GM23338 (cell line): ENCODE measurements around the gene DIP2C. TPM values are rescaled to one million over a fixed set of nuclear protein-coding genes. Genes with fewer than 3 reads are reported as not detected.

Source experiments
- ATAC-seq: fragments of 200-7000 bp; cut with Tn5 transposase; 3 replicates; pipeline ENCODE4 v1.9.1; 2020
- DNase-seq: peaks from one replicate; pipeline ENCODE4 v3.0.0-alpha.2; 2015; ENCODE audit warnings: low spot score
- H2AFZ ChIP-seq: fragments of 200-600 bp; sonication (generic); 2 replicates; pipeline ENCODE4 v1.8.0; 2016; ENCODE audit warnings: antibody characterized with exemption, mild to moderate bottlenecking, moderate library complexity
- H3F3A ChIP-seq: fragments of 200-600 bp; sonication (generic); replicated peaks from 2 replicates; pipeline ENCODE4 v1.8.0; 2017; ENCODE audit warnings: antibody characterized with exemption, mixed run types, low read depth
- H3K27ac ChIP-seq: fragments of 200-600 bp; sonication (generic); 2 replicates; pipeline ENCODE4 v1.6.1; 2016; ENCODE audit warnings: low read depth
- H3K27me3 ChIP-seq: fragments of 200-600 bp; sonication (generic); 2 replicates; pipeline ENCODE4 v1.8.0; 2016; ENCODE audit warnings: mild to moderate bottlenecking, mixed run types, moderate library complexity; ENCODE audit not compliant: insufficient read depth
- H3K36me3 ChIP-seq: fragments of 200-600 bp; sonication (generic); 2 replicates; pipeline ENCODE4 v1.8.0; 2016; ENCODE audit warnings: mild to moderate bottlenecking; ENCODE audit not compliant: insufficient read depth
- H3K4me1 ChIP-seq: fragments of 200-600 bp; sonication (generic); 2 replicates; pipeline ENCODE4 v1.8.0; 2016; ENCODE audit warnings: mild to moderate bottlenecking, moderate library complexity; ENCODE audit not compliant: insufficient read depth
- H3K4me2 ChIP-seq: fragments of 200-600 bp; sonication (generic); 2 replicates; pipeline ENCODE4 v1.7.1; 2017; ENCODE audit warnings: mixed run types
- H3K4me3 ChIP-seq: fragments of 200-600 bp; sonication (generic); 2 replicates; pipeline ENCODE4 v1.6.1; 2016; ENCODE audit warnings: mixed run types
- H3K79me2 ChIP-seq: fragments of 200-600 bp; sonication (generic); replicated peaks from 2 replicates; pipeline ENCODE4 v1.8.0; 2017; ENCODE audit warnings: mild to moderate bottlenecking; ENCODE audit not compliant: insufficient read depth
- H3K9me2 ChIP-seq: fragments of 200-600 bp; sonication (generic); 2 replicates; pipeline ENCODE4 v1.8.0; 2017; ENCODE audit not compliant: insufficient read depth
- H4K20me1 ChIP-seq: fragments of 200-600 bp; sonication (generic); replicated peaks from 2 replicates; pipeline ENCODE4 v1.8.0; 2017; ENCODE audit warnings: mild to moderate bottlenecking; ENCODE audit not compliant: insufficient read depth
- H3K27ac Mint-ChIP-seq: 2 replicates; pipeline ENCODE4 v1.8.0; 2020; ENCODE audit warnings: inconsistent platforms, mild to moderate bottlenecking, moderate library complexity, mixed read lengths
- H3K27me3 Mint-ChIP-seq: 3 replicates; pipeline ENCODE4 v1.8.0; 2022; ENCODE audit warnings: low read depth, mild to moderate bottlenecking, moderate library complexity, mixed read lengths, inconsistent platforms; ENCODE audit not compliant: insufficient read depth, poor library complexity
- H3K36me3 Mint-ChIP-seq: 3 replicates; pipeline ENCODE4 v1.8.0; 2021; ENCODE audit warnings: low read depth, mild to moderate bottlenecking, inconsistent platforms, moderate library complexity, mixed read lengths
- H3K4me1 Mint-ChIP-seq: 3 replicates; pipeline ENCODE4 v1.8.0; 2020; ENCODE audit warnings: mild to moderate bottlenecking, inconsistent platforms, mixed read lengths
- H3K4me3 Mint-ChIP-seq: 3 replicates; pipeline ENCODE4 v1.8.0; 2021; ENCODE audit warnings: moderate library complexity, mild to moderate bottlenecking, inconsistent platforms, mixed read lengths
- H3K9me3 Mint-ChIP-seq: 3 replicates; pipeline ENCODE4 v1.8.0; 2020; ENCODE audit warnings: moderate library complexity, mild to moderate bottlenecking, inconsistent platforms, mixed read lengths
- CREB1 ChIP-seq: fragments of 250-450 bp; sonication (Bioruptor Pico); IDR thresholded peaks from 2 replicates; pipeline ENCODE4 v1.5.0; 2020; ENCODE audit warnings: low read depth, mild to moderate bottlenecking, moderate library complexity
- EZH2phosphoT487 ChIP-seq: fragments of 200-600 bp; sonication (generic); IDR thresholded peaks from one replicate; pipeline ENCODE4 v1.8.1; 2018; ENCODE audit warnings: antibody characterized with exemption; ENCODE audit not compliant: unreplicated experiment
- JUNB ChIP-seq: IDR thresholded peaks from one replicate; pipeline ENCODE4 v1.6.1; 2016; ENCODE audit warnings: antibody characterized with exemption; ENCODE audit not compliant: unreplicated experiment
- NANOG ChIP-seq: IDR thresholded peaks from 2 replicates; pipeline ENCODE4 v1.6.1; 2016; ENCODE audit warnings: antibody characterized with exemption, borderline replicate concordance
- POLR2AphosphoS5 ChIP-seq: IDR thresholded peaks from 2 replicates; pipeline ENCODE4 v1.6.1; 2016; ENCODE audit warnings: antibody characterized with exemption, low read depth
- STAT1 ChIP-seq: IDR thresholded peaks from one replicate; pipeline ENCODE4 v1.6.1; 2016; ENCODE audit warnings: antibody characterized with exemption; ENCODE audit not compliant: unreplicated experiment
- ZNF114 ChIP-seq: fragments of 250-450 bp; sonication (Bioruptor Pico); IDR thresholded peaks from 2 replicates; pipeline ENCODE4 v1.5.0; 2020; ENCODE audit warnings: mild to moderate bottlenecking, moderate library complexity
- ZNF331 ChIP-seq: fragments of 250-450 bp; sonication (Bioruptor Pico); IDR thresholded peaks from 2 replicates; pipeline ENCODE4 v1.5.0; 2020; ENCODE audit warnings: low read depth, mild to moderate bottlenecking, moderate library complexity
- polyA plus RNA-seq: library from polyadenylated mRNA; unstranded; fragments of >200 nt; fragmentation: Nextera tagmentation; extraction: Ambion mirVana; gene quantifications from 2 replicates; pipeline ENCODE4 v1.2.1, GENCODE V29; 2016
- total RNA-seq: library from RNA; depleted of rRNA; stranded (reverse); fragments of >200 nt; shearing (Covaris generic); gene quantifications from 2 replicates; pipeline ENCODE4 v1.2.3, GENCODE V29; 2014
- TF ChIP-seq, protein P1 (sequence below): IDR thresholded peaks from 2 replicates; pipeline ENCODE4 v1.6.1; 2016; ENCODE audit warnings: antibody characterized with exemption
- TF ChIP-seq, protein P2 (sequence below): IDR thresholded peaks from one replicate; pipeline ENCODE4 v1.6.1; 2018; ENCODE audit warnings: antibody characterized with exemption; ENCODE audit not compliant: unreplicated experiment
- TF ChIP-seq, protein P3 (sequence below), 2 experiments: fragments of 200-600 bp in 1 of 2; sonication (generic) in 1 of 2; conservative IDR thresholded peaks; 2 replicates each; pipeline versions ENCODE4 v1.5.1 to v1.6.1; 2016 to 2017; ENCODE audit warnings: antibody characterized with exemption in 2 of 2, low read depth in 2 of 2, mild to moderate bottlenecking in 2 of 2, moderate library complexity in 1 of 2

Gene DIP2C
- total and polyA plus RNA-seq, 2 experiments from 2014 or later: 5.1 to 7.7 TPM

DNA sequence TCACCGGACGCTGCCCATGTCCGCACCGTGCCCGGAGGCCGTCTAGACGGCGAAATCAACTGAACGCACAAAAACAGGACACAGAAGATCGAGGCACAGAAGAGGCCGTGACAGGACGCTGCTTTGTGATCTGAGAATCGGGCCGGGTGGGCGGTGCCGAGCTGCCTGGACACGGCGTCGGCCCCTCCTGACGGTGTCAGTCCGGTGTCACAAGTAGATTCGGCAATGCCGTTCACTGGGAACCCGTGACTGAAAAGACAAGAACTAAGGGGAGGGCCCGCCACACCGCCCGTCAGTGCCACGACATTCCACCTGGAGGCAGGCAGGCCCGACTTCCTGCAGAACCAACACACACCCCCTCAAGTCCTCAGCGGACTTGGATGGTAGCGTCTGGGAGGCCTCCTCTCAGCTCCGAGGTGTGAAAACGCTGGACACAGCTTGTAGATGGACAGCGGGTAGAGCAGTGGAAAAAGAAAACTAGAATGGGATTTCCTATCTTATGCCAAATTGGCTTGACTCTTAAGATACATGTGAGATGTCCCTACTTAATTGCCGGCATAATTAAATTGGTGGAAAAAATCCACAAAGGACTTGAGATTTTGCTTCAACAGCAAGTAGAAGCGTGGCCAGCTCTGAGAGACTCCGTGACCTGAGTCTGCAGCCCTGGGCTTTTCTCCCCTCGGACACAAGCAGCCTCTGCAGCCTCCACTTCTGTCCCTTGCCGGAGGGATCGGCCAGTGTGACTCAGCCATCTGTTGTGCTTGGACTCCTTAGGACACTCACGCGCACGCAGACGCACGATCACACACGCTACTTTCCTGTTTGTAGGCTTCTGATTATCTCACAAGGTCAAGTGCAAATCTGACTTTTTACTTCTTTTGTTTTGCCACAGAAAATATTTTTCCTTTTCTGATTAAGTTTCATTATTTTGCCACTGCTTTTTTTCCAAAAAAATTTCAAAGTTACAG is 269.0 kb downstream of the DIP2C start:
- no peaks in the 10 kb centered on the region for H4K20me1 ChIP-seq
- Mint-ChIP-seq H3K4me1 (0 out of 3 replicates have a peak, but pooled peaks cover 3% of the 10 kb centered on the region), H3K27ac (peak overlapping the region; percentile 65; the same call in 1 of the 2 replicates), H3K9me3 (no peaks in the 10 kb centered on the region), H3K4me3 (no peak overlapping the region), H3K27me3 (peaks cover 2% of the 10 kb centered on the region), H3K36me3 (peaks cover 2% of the 10 kb centered on the region; the same call in 2 of the 3 replicates)
- no peaks in the 10 kb centered on the region for H3K79me2 ChIP-seq
- TF ChIP-seq ZNF114 (CRISPR knock-in tag): no peak
- no peaks in the 10 kb centered on the region for H3K9me2 ChIP-seq
- H3K4me1 ChIP-seq: no peaks in the 10 kb centered on the region
- no peaks in the 10 kb centered on the region for H3K36me3 ChIP-seq
- H3K27ac ChIP-seq: no peak overlapping the region
- H3K27me3 ChIP-seq: no peaks in the 10 kb centered on the region
- ATAC-seq: no peak
- H3F3A ChIP-seq: no peaks in the 10 kb centered on the region
- no peak overlapping the region for H2AFZ ChIP-seq
- no peak overlapping the region for H3K4me3 ChIP-seq
- no peak overlapping the region for H3K4me2 ChIP-seq
- no peak for DNase-seq

DNA sequence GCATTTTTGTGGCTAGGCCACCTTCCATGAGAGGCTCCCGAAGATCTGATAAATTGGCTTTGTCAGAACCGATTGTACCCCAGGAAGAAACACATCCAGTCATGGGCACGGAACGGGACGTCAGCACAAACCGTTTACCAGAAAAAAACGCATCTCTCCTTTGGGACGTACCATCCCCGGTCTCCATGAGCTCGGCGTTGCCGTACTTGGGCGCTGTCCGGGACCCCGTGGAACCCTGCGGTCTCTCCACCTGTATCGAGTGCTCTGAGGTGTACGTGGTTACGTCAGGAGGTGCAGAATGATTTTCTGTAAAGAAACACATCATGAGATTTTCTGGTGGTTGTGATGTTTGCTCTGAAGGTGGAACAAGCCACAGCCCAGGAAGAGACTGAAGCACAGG is 270.6 kb downstream of the DIP2C start:
- no peak overlapping the region for H2AFZ ChIP-seq
- no peaks in the 10 kb centered on the region for H4K20me1 ChIP-seq
- Mint-ChIP-seq H3K27me3 (peaks cover under 1% of the 10 kb centered on the region), H3K9me3 (no peaks in the 10 kb centered on the region), H3K4me3 (no peak overlapping the region), H3K4me1 (0 out of 3 replicates have a peak, but pooled peaks cover 3% of the 10 kb centered on the region), H3K36me3 (no peaks in the 10 kb centered on the region), H3K27ac (no peak overlapping the region)
- H3K9me2 ChIP-seq: no peaks in the 10 kb centered on the region
- H3F3A ChIP-seq: no peaks in the 10 kb centered on the region
- H3K4me3 ChIP-seq: no peak overlapping the region
- no peaks in the 10 kb centered on the region for H3K36me3 ChIP-seq
- H3K4me1 ChIP-seq: no peaks in the 10 kb centered on the region
- H3K79me2 ChIP-seq: no peaks in the 10 kb centered on the region
- DNase-seq: no peak
- no peak overlapping the region for H3K27ac ChIP-seq
- H3K27me3 ChIP-seq: no peaks in the 10 kb centered on the region
- ATAC-seq: no peak
- H3K4me2 ChIP-seq: no peak overlapping the region
- no peak for TF ChIP-seq STAT1
- TF ChIP-seq, protein P1, sequence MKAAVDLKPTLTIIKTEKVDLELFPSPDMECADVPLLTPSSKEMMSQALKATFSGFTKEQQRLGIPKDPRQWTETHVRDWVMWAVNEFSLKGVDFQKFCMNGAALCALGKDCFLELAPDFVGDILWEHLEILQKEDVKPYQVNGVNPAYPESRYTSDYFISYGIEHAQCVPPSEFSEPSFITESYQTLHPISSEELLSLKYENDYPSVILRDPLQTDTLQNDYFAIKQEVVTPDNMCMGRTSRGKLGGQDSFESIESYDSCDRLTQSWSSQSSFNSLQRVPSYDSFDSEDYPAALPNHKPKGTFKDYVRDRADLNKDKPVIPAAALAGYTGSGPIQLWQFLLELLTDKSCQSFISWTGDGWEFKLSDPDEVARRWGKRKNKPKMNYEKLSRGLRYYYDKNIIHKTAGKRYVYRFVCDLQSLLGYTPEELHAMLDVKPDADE: no peak
- TF ChIP-seq, protein P2, sequence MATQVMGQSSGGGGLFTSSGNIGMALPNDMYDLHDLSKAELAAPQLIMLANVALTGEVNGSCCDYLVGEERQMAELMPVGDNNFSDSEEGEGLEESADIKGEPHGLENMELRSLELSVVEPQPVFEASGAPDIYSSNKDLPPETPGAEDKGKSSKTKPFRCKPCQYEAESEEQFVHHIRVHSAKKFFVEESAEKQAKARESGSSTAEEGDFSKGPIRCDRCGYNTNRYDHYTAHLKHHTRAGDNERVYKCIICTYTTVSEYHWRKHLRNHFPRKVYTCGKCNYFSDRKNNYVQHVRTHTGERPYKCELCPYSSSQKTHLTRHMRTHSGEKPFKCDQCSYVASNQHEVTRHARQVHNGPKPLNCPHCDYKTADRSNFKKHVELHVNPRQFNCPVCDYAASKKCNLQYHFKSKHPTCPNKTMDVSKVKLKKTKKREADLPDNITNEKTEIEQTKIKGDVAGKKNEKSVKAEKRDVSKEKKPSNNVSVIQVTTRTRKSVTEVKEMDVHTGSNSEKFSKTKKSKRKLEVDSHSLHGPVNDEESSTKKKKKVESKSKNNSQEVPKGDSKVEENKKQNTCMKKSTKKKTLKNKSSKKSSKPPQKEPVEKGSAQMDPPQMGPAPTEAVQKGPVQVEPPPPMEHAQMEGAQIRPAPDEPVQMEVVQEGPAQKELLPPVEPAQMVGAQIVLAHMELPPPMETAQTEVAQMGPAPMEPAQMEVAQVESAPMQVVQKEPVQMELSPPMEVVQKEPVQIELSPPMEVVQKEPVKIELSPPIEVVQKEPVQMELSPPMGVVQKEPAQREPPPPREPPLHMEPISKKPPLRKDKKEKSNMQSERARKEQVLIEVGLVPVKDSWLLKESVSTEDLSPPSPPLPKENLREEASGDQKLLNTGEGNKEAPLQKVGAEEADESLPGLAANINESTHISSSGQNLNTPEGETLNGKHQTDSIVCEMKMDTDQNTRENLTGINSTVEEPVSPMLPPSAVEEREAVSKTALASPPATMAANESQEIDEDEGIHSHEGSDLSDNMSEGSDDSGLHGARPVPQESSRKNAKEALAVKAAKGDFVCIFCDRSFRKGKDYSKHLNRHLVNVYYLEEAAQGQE: no peak
- TF ChIP-seq, protein P3, sequence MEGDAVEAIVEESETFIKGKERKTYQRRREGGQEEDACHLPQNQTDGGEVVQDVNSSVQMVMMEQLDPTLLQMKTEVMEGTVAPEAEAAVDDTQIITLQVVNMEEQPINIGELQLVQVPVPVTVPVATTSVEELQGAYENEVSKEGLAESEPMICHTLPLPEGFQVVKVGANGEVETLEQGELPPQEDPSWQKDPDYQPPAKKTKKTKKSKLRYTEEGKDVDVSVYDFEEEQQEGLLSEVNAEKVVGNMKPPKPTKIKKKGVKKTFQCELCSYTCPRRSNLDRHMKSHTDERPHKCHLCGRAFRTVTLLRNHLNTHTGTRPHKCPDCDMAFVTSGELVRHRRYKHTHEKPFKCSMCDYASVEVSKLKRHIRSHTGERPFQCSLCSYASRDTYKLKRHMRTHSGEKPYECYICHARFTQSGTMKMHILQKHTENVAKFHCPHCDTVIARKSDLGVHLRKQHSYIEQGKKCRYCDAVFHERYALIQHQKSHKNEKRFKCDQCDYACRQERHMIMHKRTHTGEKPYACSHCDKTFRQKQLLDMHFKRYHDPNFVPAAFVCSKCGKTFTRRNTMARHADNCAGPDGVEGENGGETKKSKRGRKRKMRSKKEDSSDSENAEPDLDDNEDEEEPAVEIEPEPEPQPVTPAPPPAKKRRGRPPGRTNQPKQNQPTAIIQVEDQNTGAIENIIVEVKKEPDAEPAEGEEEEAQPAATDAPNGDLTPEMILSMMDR (conservative IDR thresholded peaks at IDR 0.05; ENCODE audit: low read depth in 2 of 2): no peak
- no peak for TF ChIP-seq EZH2phosphoT487
- TF ChIP-seq JUNB: no peak
- no peak for TF ChIP-seq POLR2AphosphoS5
- no peak for TF ChIP-seq CREB1 (CRISPR knock-in tag)
- no peak for TF ChIP-seq ZNF114 (CRISPR knock-in tag)
- no peak for TF ChIP-seq NANOG
- no peak for TF ChIP-seq ZNF331 (CRISPR knock-in tag)
